Cortex of kidney (tissue), 1 donor: ENCODE data around the gene SLIT3.

Source experiments
- DNase-seq: peaks from one replicate; lab custom pipeline; 2025; lab: John Stamatoyannopoulos, UW

The SLIT3 gene

GRCh38 chr5:168992016-168992415 lies 308.9 kb downstream of the SLIT3 start:
- DNase-seq = no peak

DNA sequence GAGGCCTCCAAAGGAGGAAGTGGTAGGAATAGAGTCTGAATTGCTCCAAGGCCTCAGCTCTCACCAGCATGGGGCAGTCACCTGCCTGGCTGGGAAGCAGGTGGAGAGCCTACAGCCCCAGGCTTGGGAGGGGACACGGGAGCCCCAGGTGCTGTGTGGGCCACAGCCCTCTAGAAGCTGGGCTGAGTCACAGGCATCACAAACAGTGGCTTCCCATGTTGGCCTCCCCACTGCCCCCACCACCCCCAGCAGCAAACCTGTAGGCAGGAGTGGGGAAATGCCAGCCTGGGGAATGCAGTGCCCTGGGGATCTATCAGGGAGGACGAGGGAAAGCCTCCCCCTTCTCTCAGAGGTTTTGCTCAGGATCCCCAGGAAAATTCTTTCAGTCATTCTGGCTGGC lies 309.6 kb downstream of the SLIT3 start:
- no peak for DNase-seq

DNA sequence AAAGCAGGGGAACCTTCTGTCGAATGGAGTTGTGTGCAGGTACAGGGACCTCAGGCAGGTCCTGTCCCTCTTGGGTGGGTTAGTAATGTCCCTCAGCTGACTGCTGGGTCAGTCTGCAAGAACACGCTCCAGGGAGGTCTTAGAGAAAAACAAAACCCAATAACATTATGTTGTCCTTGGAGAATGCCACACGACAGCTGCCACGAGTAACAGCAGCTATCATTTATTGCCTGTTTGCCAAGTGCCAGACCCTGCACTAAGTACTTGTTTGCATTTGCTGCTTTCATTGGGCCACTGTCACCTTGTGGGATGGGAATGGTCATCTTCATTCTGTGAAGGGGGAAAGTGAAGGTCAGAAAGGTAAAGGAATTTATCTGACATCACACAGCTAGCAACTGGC lies 310.3 kb downstream of the SLIT3 start:
- no peak for DNase-seq

DNA sequence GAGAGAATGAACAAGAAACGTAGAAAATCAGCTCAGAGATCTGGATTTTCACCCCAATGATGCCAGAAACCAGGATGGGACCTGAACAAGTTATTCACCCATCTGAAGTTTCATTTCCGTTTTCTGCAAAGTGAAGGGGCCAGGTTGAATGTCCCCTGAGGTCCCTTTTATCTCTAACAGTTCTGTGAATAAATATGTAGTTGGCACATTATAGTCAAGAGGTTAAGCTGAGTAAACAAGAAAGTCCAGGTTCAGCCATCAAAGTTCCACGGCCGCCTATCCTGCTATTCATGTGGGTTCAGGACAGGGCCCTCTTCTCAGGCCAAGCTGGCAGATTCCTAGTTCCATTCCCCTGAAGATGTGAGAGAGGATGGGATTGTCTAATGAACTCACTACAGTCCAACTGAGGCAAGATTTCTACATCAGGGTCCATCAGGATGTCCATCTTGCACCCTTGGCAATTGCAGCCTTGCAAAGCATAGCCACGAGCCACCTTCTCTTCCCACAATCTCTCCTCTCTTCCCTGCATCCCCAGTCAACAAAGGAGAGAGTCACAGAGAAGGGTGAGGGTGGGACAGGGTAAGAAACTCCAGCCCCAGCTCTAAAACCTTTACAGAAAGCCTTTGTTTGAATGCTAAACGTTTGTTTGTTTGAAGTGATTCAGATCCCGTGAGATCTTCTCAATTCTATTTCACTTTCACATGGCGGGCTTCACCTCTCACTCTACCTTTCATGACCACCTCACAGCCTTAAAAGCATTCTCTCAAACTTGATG lies 311.0 kb downstream of the SLIT3 start:
- DNase-seq = no peak

GRCh38 chr5:168988699-168989098 lies 312.2 kb downstream of the SLIT3 start:
- DNase-seq = no peak

GRCh38 chr5:168987543-168988300 lies 313.2 kb downstream of the SLIT3 start:
- DNase-seq = no peak

DNA sequence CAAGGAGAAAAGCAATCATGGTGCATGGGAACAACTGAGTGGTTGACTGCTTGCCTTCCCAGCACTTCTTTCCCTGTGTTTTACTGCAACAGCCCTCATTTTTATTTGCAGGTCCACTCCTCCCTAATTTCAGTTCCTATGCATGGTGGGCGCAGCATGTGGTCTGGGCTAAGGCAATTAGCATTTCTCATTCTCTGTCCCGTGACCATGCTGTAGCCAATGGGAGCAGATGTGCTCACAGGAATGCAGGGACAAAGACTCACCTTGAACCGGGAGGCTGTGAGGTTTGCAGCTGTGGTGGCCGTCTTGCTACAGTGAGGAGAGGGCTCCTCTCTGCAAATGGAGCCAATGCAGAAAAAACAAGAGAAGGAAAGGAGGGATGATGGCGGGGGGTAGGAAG lies 315.5 kb downstream of the SLIT3 start:
- no peak for DNase-seq

DNA sequence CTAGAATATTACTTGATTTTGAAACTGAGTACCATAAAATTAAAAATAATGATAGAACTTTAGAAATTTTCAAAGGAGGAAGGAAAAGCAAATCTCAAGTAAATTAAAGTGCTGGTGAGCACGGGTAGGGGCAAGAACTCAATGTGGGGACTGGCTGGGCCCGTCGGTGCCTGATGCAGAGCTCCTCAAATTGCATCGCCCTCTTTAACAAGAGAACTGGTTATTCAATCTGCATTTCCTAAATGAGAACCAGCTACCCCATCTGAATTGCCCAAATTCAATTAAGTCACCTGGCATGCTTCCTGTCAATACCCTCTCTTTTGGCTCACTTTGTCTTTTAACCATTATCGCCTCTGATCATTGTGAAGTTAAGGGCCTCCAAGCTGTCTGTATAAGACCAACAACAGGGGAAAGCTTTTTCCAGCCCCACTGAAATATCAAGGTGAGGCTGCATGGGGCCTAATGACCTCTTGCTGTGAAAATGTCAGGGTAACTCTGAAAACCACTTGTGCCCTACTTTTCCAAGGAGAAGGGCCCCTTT lies 316.7 kb downstream of the SLIT3 start:
- no peak for DNase-seq

DNA sequence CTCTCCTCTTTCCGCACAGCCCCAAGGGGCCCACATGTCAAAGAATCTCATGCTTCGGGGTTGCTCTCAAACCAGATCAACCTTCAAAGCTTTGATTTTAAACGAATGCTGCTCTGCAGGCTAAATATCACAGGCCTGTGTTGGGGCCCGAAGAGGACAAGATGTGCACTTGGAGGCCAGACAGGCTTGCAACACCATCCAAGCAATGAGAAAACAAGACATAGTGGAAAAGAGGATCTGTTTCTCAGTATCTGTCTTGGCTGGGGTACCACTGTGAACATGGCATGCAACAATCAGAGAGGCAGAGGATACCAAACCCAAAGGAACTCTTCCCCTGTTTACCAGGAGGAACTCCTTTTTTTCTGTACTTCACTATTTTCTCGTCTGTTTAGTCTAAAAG lies 321.8 kb downstream of the SLIT3 start:
- no peak for DNase-seq

DNA sequence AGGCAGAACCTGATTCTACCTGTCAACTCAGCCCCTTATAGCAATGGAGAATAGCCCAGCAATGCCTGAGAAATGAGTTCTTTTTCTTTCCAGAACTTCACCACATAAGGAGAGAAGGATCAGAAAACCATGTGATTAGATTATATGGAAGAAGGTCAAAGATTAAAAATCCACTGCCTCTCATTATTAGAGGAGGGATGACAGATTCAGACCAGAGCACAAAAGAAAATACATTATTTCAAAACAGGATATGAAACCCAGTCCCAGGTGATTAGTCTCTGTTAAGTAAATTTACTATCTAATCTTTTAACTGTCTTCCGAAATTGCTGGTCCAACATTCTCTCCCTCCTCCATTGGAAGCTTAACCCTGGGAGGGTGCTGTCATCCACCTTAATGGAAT lies 322.4 kb downstream of the SLIT3 start:
- DNase-seq = no peak

GRCh38 chr5:168978015-168978414 lies 322.9 kb downstream of the SLIT3 start:
- DNase-seq = no peak

- no peak for DNase-seq
Observed at GRCh38 chr5:168976311-168976970, 324.5 kb downstream of the SLIT3 start.

- no peak for DNase-seq
Observed at GRCh38 chr5:168975331-168975730, 325.6 kb downstream of the SLIT3 start.

DNA sequence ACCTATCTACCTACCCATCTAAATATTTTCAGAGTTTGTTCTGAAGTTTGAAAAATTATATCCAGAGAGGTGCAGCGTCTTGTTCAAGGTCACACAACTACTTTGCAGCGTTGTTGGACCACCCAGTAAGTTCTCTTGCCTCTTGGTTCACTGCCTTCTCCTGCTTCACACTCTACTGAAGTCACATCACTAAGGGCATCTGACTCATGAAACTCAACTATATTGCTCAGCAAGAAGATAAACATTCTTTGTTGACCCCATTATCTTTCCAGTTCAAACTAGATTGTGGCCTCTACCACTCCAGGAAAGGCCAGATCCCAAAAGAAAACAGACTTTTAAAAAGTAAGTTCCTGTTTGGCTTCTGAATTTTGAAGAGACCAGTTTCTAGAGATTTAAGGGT lies 326.9 kb downstream of the SLIT3 start:
- DNase-seq = no peak

- no peak for DNase-seq
Observed at GRCh38 chr5:168972731-168973130, 328.2 kb downstream of the SLIT3 start.

GRCh38 chr5:168971100-168971499 lies 329.8 kb downstream of the SLIT3 start:
- no peak for DNase-seq

GRCh38 chr5:168969326-168969886 lies 331.5 kb downstream of the SLIT3 start:
- DNase-seq = no peak

DNA sequence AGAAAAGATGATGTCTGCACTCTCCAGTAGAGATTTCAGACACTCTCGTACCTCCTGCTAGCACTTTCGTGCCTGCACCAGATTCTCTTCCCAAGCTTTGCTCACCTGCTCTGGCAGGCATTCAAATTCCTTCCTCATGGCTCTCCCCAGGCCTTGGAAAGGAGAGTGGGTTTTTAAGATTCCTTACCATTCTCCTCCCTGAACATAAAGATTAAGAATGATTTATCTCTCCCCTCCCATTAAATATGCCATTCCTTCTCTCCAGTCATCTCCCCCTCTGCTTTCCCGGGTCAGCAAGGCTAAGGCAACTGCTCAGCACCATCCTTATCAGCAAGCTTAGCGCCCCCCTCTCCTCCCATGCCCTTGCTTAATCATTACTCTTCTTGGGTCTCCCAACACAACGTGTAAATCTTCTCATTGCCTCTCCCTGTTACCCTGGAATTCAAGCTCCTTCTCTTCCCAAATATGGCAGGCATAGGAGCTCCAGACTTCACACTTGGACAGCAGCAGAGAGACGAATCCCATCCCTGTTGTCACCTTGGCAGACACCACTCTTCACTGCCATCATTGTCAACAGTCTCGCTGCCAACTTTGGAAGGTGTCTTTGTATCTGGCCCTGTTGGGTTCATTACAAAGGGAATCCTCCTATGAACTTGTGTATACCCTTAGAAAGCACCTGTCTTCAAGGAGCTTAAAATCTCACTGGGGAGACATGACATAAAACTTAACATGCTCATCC lies 332.9 kb downstream of the SLIT3 start:
- DNase-seq = no peak

DNA sequence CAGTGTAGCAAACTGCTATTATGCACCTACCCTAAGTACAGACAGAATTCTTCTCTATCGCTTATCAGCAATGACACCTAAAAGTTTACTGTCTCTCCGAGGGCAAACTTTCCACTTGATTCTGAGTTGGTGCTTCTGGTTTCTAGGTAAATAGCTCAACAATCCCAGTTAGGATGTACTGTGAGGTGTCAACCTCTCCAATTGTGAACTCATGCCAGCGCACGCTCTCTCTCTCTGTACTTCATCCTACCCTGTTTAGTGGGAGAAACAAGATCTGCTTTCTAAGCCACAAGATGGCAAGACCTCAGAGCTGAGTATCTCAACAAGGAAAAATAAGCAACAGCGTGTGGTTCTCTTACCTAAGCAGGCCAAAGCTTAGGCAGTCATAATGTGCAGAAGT lies 335.3 kb downstream of the SLIT3 start:
- DNase-seq = no peak

- no peak for DNase-seq
Observed at GRCh38 chr5:168964182-168964581, 336.8 kb downstream of the SLIT3 start.

GRCh38 chr5:168962306-168962705 lies 338.6 kb downstream of the SLIT3 start:
- no peak for DNase-seq

DNA sequence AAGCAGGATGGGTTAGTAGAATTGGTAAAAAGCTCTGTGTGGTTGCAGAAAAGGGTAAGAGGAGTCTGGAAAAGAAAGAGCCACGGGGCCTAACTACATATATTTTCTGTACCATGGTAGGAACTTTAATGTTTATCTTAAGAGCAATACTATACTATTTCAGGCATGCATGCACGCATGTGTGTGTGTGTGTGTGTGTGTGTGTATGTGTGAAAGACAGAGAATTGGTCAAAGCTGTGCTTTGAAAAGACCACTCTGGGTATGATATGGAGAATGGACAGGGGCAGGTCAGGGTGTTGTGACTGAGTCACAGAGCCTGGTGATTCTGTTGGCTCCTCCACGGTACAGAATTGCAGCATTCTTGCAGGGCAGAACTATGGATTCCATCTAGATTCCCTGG lies 339.3 kb downstream of the SLIT3 start:
- DNase-seq = no peak
